HL-60 (cell line): ENCODE measurements around the gene SNCG.
"Not testable (repeated sequence)": the region's sequence is repeated elsewhere in the genome, so short reads cannot be mapped to it uniquely, and the experiment has no call there.

Experiments used
- CTCF ChIP-seq: IDR thresholded peaks from one replicate; pipeline ENCODE4 v1.5.1; 2011; ENCODE audit warnings: low read length, control low read depth, inconsistent platforms; ENCODE audit not compliant: insufficient read depth
- GABPA ChIP-seq: IDR thresholded peaks from 2 replicates; pipeline ENCODE4 v1.6.1; 2012; ENCODE audit warnings: low read depth
- POLR2AphosphoS5 ChIP-seq: IDR thresholded peaks from 2 replicates; pipeline ENCODE4 v1.6.1; 2012; ENCODE audit warnings: low read depth
- REST ChIP-seq: IDR thresholded peaks from 2 replicates; pipeline ENCODE4 v1.6.1; 2012; ENCODE audit warnings: low read depth; ENCODE audit not compliant: insufficient replicate concordance

DNA sequence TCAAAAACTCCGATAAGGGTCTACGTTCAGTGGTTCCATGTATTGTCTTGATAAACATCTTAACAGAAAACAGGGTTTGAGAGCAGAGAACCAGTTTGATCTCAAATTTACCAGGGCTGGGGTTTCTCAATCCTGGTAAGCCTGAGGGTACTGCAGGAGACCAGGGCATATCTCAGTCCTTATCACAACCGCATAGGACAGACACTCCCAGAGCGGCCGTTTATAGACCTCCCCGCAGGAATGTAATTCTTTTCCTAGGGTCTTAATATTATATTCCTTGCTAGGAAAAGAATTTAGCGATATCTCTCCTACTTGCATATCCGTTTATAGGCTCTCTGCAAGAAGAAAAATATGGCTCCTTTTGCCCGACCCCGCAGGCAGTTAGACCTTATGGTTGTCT, 5.7 kb upstream of the SNCG start:
- not testable (repeated sequence) for TF ChIP-seq CTCF, POLR2AphosphoS5, GABPA, REST
